ENCODE data around the gene DHRS2.

DHRS2 gene

GRCh38 chr14:23644919-23645336 is 8.8 kb downstream of the DHRS2 start:
- Histone ChIP-seq H3K4me2 (ENCODE audit: insufficient read depth, low read length) (no peak overlapping the region), H3K4me1 (ENCODE audit: insufficient read depth, low read length) (no peaks in the 10 kb centered on the region), H3K4me3 (ENCODE audit: low read depth in 1 of 2, low read length in 2 of 2) (no peak overlapping the region), H3K27me3 (ENCODE audit: insufficient read depth, low read length, poor library complexity) (peaks cover 16% of the 10 kb centered on the region), H3K9ac (ENCODE audit: low read depth, low read length) (no peak overlapping the region), H3K9me3 (ENCODE audit: insufficient read depth, low read length, severe bottlenecking) (no peaks in the 10 kb centered on the region), H2AFZ (ENCODE audit: low read depth, low read length) (no peak overlapping the region), H4K20me1 (ENCODE audit: insufficient read depth, low read length) (no peaks in the 10 kb centered on the region; the same call in 1 of the 2 replicates), H3K27ac (ENCODE audit: low read length) (no peak overlapping the region), H3K36me3 (ENCODE audit: insufficient read depth, low read length) (no peaks in the 10 kb centered on the region), H3K79me2 (ENCODE audit: insufficient read depth, low read length) (no peaks in the 10 kb centered on the region)
- no peak for ATAC-seq (ENCODE audit: insufficient read depth, low read depth)
- DNase-seq = no peak
- TF ChIP-seq EZH2 (IDR thresholded peaks at IDR 0.05; ENCODE audit: borderline replicate concordance, low read depth, low read length, severe bottlenecking) = no peak
- TF ChIP-seq, protein P1, sequence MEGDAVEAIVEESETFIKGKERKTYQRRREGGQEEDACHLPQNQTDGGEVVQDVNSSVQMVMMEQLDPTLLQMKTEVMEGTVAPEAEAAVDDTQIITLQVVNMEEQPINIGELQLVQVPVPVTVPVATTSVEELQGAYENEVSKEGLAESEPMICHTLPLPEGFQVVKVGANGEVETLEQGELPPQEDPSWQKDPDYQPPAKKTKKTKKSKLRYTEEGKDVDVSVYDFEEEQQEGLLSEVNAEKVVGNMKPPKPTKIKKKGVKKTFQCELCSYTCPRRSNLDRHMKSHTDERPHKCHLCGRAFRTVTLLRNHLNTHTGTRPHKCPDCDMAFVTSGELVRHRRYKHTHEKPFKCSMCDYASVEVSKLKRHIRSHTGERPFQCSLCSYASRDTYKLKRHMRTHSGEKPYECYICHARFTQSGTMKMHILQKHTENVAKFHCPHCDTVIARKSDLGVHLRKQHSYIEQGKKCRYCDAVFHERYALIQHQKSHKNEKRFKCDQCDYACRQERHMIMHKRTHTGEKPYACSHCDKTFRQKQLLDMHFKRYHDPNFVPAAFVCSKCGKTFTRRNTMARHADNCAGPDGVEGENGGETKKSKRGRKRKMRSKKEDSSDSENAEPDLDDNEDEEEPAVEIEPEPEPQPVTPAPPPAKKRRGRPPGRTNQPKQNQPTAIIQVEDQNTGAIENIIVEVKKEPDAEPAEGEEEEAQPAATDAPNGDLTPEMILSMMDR (IDR thresholded peaks at IDR 0.05; ENCODE audit: borderline replicate concordance, extremely low read depth, low read length, poor library complexity, severe bottlenecking) = no peak

- H4K20me1 ChIP-seq (ENCODE audit: insufficient read depth, low read length) = no peaks in the 10 kb centered on the region; the same call in 1 of the 2 replicates
- H2AFZ ChIP-seq (ENCODE audit: low read depth, low read length) = no peak overlapping the region
- H3K79me2 ChIP-seq (ENCODE audit: insufficient read depth, low read length) = no peaks in the 10 kb centered on the region
- H3K27me3 ChIP-seq (ENCODE audit: insufficient read depth, low read length, poor library complexity) = peaks cover 16% of the 10 kb centered on the region
- ATAC-seq (ENCODE audit: insufficient read depth, low read depth) (no peak), DNase-seq (no peak)
- H3K36me3 ChIP-seq (ENCODE audit: insufficient read depth, low read length) = no peaks in the 10 kb centered on the region
- no peak overlapping the region for H3K9ac ChIP-seq (ENCODE audit: low read depth, low read length)
- no peak overlapping the region for H3K4me3 ChIP-seq (ENCODE audit: low read depth in 1 of 2, low read length in 2 of 2)
- no peaks in the 10 kb centered on the region for H3K4me1 ChIP-seq (ENCODE audit: insufficient read depth, low read length)
- H3K27ac ChIP-seq (ENCODE audit: low read length) = no peak overlapping the region
- H3K9me3 ChIP-seq (ENCODE audit: insufficient read depth, low read length, severe bottlenecking) = no peaks in the 10 kb centered on the region
- TF ChIP-seq, protein P1 (IDR thresholded peaks at IDR 0.05; ENCODE audit: borderline replicate concordance, extremely low read depth, low read length, poor library complexity, severe bottlenecking) = no peak
- no peak for TF ChIP-seq EZH2 (IDR thresholded peaks at IDR 0.05; ENCODE audit: borderline replicate concordance, low read depth, low read length, severe bottlenecking)
- no peak overlapping the region for H3K4me2 ChIP-seq (ENCODE audit: insufficient read depth, low read length)
Observed at GRCh38 chr14:23645504-23645811, 9.3 kb downstream of the DHRS2 start.

DNA sequence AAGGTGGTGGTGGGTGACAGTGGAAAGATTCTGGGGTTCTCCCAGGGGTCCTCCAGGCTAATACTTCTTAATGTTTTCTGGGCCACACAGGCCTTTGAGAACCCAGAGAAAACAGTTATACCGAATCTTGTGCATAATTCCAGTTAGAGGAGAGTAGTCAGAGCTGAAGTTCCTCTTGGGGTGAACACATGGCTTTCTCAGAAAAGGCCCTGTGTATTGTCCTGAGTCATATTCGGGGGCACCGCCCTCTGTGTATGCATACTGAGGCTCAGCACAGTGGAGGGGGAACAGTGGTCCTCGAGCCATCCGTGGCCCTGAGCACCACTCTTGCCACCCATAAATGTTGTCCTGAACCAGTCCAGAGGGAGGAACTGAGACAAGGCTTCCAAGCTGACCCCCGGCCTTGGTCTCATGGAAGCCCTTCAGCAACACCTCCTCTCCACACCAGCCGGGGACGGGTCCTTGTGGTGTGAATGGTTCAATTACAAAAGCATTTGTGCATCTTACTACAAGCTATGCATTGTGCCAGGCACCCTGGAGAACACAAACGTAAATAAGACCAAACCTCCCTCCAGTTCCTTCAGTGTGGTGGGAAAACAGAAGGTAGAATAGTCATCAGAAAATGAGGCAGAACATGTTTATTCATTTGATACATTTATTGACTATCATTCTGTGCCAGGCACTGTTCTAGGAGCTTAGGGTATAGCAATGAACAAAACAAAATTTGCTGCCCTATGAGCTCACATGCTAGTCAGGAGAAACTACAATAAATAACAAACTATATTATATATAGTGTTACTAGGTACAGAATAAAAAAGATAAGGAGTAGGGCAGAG is 9.9 kb downstream of the DHRS2 start:
- TF ChIP-seq EZH2 (IDR thresholded peaks at IDR 0.05; ENCODE audit: borderline replicate concordance, low read depth, low read length, severe bottlenecking) = no peak
- TF ChIP-seq, protein P1 (IDR thresholded peaks at IDR 0.05; ENCODE audit: borderline replicate concordance, extremely low read depth, low read length, poor library complexity, severe bottlenecking) = no peak

More for the DNA sequence above, 9.9 kb downstream of the DHRS2 start:
- ATAC-seq (ENCODE audit: insufficient read depth, low read depth) (no peak), DNase-seq (no peak)
- no peak overlapping the region for H3K4me3 ChIP-seq (ENCODE audit: low read depth in 1 of 2, low read length in 2 of 2)
- no peaks in the 10 kb centered on the region for H3K9me3 ChIP-seq (ENCODE audit: insufficient read depth, low read length, severe bottlenecking)
- no peaks in the 10 kb centered on the region for H3K4me1 ChIP-seq (ENCODE audit: insufficient read depth, low read length)
- H3K4me2 ChIP-seq (ENCODE audit: insufficient read depth, low read length) = no peak overlapping the region
- H3K9ac ChIP-seq (ENCODE audit: low read depth, low read length) = no peak overlapping the region
- H2AFZ ChIP-seq (ENCODE audit: low read depth, low read length) = no peak overlapping the region
- H4K20me1 ChIP-seq (ENCODE audit: insufficient read depth, low read length) = no peaks in the 10 kb centered on the region; the same call in 1 of the 2 replicates
- no peak overlapping the region for H3K27ac ChIP-seq (ENCODE audit: low read length)
- H3K79me2 ChIP-seq (ENCODE audit: insufficient read depth, low read length) = no peaks in the 10 kb centered on the region
- no peaks in the 10 kb centered on the region for H3K36me3 ChIP-seq (ENCODE audit: insufficient read depth, low read length)
- H3K27me3 ChIP-seq (ENCODE audit: insufficient read depth, low read length, poor library complexity) = peaks cover 17% of the 10 kb centered on the region

Data from DND-41 (cell line).